SHP77 (cell line): ENCODE results near the gene GMPPA.
A peak's percentile ranks its signal among the peaks of the same experiment; 100 is the strongest.

Experiments used
- DNase-seq, 2 experiments: peaks; one replicate each; lab custom pipeline; 2025; lab: John Stamatoyannopoulos, UW

Gene GMPPA

GRCh38 chr2:219522111-219523030, 23.7 kb downstream of the GMPPA start:
- DNase-seq: no peak

- no peak for DNase-seq
These were observed 24.5 kb downstream of the GMPPA start for GRCh38 chr2:219523031-219523671.

GRCh38 chr2:219524817-219525216, 26.1 kb downstream of the GMPPA start:
- no peak for DNase-seq

- DNase-seq: no peak
These were observed 27.0 kb downstream of the GMPPA start for GRCh38 chr2:219525533-219526232.

- DNase-seq: no peak
These were observed 27.8 kb downstream of the GMPPA start for GRCh38 chr2:219526320-219527075.

- peak in 1 of 2 experiments; percentile 22 for DNase-seq
These were observed 28.3 kb downstream of the GMPPA start for GRCh38 chr2:219527076-219527394.

GRCh38 chr2:219527472-219527871, 28.8 kb downstream of the GMPPA start:
- DNase-seq: no peak

- DNase-seq: peak; percentile 79 to 81
These were observed 31.6 kb downstream of the GMPPA start for GRCh38 chr2:219530048-219530963.

- peak; percentile 34 to 35 for DNase-seq
These were observed 33.1 kb downstream of the GMPPA start for GRCh38 chr2:219531639-219532377.

- no peak for DNase-seq
These were observed 33.6 kb downstream of the GMPPA start for GRCh38 chr2:219532378-219532649.

- DNase-seq: no peak
These were observed 35.4 kb downstream of the GMPPA start for GRCh38 chr2:219533930-219534661.

- DNase-seq: no peak
These were observed 37.7 kb downstream of the GMPPA start for GRCh38 chr2:219536425-219536824.

GRCh38 chr2:219536967-219537366, 38.3 kb downstream of the GMPPA start:
- no peak for DNase-seq

- DNase-seq: no peak
These were observed 39.2 kb downstream of the GMPPA start for GRCh38 chr2:219537657-219538488.

- DNase-seq: no peak
These were observed 39.8 kb downstream of the GMPPA start for GRCh38 chr2:219538504-219538951.

GRCh38 chr2:219538956-219539788, 40.5 kb downstream of the GMPPA start:
- DNase-seq: no peak

GRCh38 chr2:219539926-219540678, 41.4 kb downstream of the GMPPA start:
- no peak for DNase-seq
